ENCODE results near the gene MTHFD1.
A peak's percentile ranks its signal among the peaks of the same experiment; 100 is the strongest.

MTHFD1 gene

DNA sequence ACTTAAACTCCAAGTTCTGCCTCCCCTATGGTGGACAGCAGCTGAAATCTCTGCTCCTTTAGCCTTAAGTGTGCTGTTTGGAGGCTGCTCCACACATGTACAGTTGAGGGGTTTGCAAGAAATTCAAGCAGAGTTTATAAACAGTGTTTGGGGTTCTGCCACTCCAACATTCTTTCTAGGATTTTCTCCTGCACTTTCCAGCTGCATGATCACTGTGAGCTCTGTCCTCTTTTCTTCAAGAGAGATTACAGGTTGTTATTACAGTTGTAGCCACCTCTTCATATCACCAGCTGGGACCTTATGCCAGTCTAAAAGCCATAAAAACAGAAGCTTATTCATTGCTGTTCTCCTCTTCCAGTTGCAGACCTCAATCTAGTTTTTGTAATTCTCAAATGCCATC, 107.1 kb downstream of the MTHFD1 start:
- no peak for DNase-seq (ENCODE audit: low read depth)

- DNase-seq (ENCODE audit: low read depth), result no peak
Measured at GRCh38 chr14:64496764-64497163, 108.6 kb downstream of the MTHFD1 start.

DNA sequence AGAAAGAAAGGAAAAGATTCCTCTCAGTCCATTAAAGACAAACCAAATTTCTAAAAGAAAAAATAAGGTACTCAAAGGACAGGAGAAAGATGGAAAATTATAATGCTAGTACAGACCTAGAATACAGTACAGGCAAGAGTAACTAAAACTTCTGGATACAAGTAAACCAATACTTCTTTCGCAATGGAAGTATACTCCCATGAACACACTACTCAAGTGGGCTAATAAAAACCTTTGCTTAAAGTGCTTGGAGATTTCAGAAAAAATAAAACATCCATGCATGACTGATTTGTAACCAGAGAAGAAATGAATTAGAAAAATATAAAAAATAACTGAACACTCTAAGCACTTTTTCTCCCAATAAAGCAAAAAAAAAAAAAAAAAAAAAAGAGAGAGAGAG, 111.9 kb downstream of the MTHFD1 start:
- DNase-seq (ENCODE audit: low read depth), result no peak

- no peak for DNase-seq (ENCODE audit: low read depth)
Measured at GRCh38 chr14:64501411-64502171, 113.4 kb downstream of the MTHFD1 start.

- no peak for DNase-seq (ENCODE audit: low read depth)
Measured at GRCh38 chr14:64502456-64502855, 114.3 kb downstream of the MTHFD1 start.

- no peak for DNase-seq (ENCODE audit: low read depth)
Measured at GRCh38 chr14:64502887-64503433, 114.8 kb downstream of the MTHFD1 start.

GRCh38 chr14:64503434-64504309, 115.5 kb downstream of the MTHFD1 start, which contains the start of gene ZBTB25:
ZBTB25 (minus strand) TSS chr14:64503838; CDS start chr14:64490533, 13,305 bp downstream.
- DNase-seq (ENCODE audit: low read depth), result peak; percentile 93

DNA sequence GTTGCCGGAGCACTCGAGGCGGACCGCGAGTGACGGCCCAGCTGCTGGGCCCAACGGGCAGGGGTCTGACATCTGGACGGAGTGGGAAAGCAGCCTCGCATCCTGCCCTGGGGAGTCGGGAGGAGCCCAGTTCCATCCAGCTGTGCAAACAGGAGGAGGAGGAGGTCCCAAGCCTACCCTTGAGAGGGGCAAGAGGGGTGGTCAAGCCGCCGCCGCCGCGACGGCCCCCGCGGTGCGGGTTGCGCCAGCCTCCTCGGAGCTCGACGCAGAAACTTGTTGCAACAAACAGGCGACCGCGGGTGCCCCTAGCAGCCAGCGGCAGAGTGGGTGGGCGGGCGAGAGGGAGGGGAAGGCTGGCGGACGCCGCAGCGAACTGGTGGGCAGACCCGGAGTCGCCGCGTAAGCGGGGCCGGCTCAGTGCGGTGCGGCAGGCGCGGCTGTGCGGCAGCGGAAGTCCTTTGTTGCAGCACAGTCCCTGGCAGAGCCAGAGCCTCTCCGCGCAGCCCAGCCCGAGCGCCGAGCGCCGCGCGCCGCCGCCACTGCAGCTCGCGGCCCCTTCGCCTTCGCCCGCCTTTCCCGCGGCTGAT, 116.2 kb downstream of the MTHFD1 start, which contains the start of gene ZBTB1:
Gene ZBTB1 (plus strand): TSS at position 461 of the 587 bp plus-strand sequence. CDS start 16,735 bp downstream, outside the sequence.
- peak; percentile 55 for DNase-seq (ENCODE audit: low read depth)

GRCh38 chr14:64504897-64505794, 117.0 kb downstream of the MTHFD1 start:
- DNase-seq (ENCODE audit: low read depth), result peak; percentile 71

DNA sequence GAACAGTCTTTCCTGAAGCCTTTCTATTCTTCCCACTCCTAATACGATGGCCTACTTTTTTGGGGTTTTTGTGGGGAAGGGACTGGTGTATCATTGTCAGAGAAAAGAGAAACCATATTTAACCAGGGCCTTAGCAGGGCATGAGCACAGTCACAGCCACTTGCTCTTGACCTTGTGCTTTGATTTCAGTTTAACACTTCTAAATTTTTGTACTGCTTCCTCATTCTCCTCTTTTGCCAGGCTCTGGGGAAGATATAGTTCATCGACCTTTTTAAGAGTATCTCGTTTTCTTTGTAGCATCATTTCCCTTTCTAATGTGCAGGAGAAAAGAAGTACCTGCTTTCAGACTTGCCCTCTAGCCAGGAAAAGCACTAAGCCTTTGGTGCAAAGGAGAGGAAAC, 118.6 kb downstream of the MTHFD1 start:
- DNase-seq (ENCODE audit: low read depth), result no peak

DNA sequence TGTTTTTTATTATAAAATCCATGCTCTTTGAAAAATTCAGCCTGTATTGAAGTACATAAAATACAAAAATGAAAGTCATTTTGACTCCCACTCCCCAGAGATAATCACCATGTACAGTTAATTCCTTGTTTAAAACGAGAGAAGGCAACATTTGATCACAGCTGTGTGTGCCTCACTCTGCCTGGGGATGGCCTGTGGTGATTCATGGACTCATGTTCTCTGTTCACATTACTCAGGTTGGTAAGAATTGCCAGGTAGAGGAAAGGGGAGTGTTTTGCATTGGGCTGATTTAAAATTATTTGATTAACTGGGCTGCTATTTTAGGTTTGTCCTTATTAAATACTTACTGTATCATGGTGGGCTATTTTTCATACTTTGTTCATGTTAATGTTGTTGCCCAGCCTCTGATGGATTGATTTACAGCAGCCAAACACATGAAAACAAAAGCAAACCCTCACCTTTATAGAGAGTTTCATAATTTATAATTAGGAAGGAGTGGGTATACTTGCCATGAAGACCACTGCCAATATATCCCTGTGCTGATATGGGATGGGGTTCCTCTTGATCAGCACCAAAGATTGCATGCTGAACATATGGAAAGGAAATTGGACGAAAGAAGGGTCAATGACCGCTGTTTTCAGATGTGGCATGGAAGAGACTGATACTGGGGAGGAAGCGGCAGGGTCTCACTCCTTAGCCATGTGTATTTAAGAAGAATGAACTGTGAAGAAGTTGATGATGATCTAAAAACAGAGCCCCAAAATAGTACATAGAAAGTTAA, 119.4 kb downstream of the MTHFD1 start:
- no peak for DNase-seq (ENCODE audit: low read depth)

DNA sequence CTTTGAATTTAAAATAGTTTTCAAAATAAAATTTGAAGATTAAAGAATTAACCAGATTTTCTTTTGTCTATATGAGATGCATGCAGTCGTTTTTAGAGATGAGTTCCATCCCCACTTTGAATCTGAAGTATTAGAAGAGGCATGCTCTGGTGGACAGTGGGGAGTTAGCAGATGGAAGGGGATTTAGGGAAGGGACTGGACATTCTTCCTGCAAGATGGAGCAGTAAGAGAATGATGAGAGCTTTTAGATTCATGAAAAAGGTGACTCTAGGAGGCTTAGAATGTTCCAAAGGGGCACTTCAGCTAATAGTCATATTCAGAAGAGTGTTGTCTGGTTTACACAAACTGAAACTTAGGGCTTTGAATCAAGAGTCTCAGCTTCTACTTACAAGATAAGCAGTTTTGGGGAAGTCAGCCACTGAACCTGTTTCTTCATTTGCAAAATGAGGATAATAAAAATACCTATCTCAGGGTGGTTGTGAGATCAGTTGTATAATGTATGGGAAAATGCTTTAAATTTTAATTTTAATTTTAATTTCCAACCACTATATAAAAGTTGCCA, 120.1 kb downstream of the MTHFD1 start:
- no peak for DNase-seq (ENCODE audit: low read depth)

DNA sequence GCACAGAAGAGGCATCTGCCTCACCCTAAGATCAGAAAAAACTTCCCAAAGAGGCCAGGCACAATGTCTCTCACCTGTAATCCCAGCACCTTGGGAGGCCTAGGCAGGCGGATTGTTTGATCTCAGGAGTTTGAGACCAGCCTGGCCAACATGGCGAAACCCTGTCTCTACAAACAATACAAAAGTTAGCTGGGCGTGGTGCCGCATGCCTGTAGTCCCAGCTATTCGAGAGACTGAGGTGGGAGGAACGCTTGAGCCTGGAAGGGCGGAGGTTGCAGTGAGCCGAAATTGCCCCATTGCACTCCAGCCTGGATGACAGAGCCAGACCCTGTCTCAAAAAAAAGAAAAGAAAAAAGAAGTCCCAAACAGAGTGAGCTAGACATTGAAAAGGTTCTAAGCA, 120.9 kb downstream of the MTHFD1 start:
- no peak for DNase-seq (ENCODE audit: low read depth)

Measured in stimulated activated CD8-positive, alpha-beta memory T cell treated with anti-CD3 and anti-CD28 coated beads, Interleukin-15, amount 100 ng/mL, for 1 hour (primary cell).